Caco-2 (cell line): ENCODE data around the gene RAB11FIP4. TPM values are rescaled to one million over a fixed set of nuclear protein-coding genes. Genes with fewer than 3 reads are reported as not detected.

Experiments
- BruUV-seq: library from RNA; stranded (reverse); fragments of 400-500 nt; replicated peaks from 2 replicates; lab custom pipeline; 2021; lab: Mats Ljungman, UMichigan
- CTCF ChIA-PET: fragments of 300-600 bp; sonication (Branson Sonifier 250); formaldehyde crosslinking; loops from one replicate; lab custom pipeline; 2022; ENCODE audit warnings: antibody characterized with exemption; lab: Charles Lee
- POLR2A ChIA-PET: fragments of 300-600 bp; sonication (Branson Sonifier 250); formaldehyde crosslinking; loops from one replicate; lab custom pipeline; 2022; ENCODE audit warnings: antibody characterized with exemption; lab: Charles Lee
- DNase-seq, 2 experiments: peaks; one replicate each; pipeline versions ENCODE4 v3.0.0 to v3.0.0-alpha.2; 2020 to 2022
- H3K27me3 ChIP-seq: replicated peaks from 2 replicates; pipeline ENCODE4 v1.6.0; 2011; ENCODE audit warnings: low read length; ENCODE audit not compliant: control insufficient read depth, insufficient read depth
- H3K36me3 ChIP-seq: 2 replicates; pipeline ENCODE4 v1.5.1; 2011; ENCODE audit warnings: low read length; ENCODE audit not compliant: control insufficient read depth, insufficient read depth
- H3K4me1 ChIP-seq: fragments of 250-450 bp; sonication (Bioruptor Pico); 2 replicates; pipeline ENCODE4 v1.5.1; 2020; ENCODE audit warnings: mild to moderate bottlenecking
- H3K4me3 ChIP-seq: 2 replicates; pipeline ENCODE4 v1.5.1; 2011; ENCODE audit warnings: low read depth, mild to moderate bottlenecking, control low read depth, low read length
- H3K9me3 ChIP-seq: fragments of 250-450 bp; sonication (Bioruptor Pico); 2 replicates; pipeline ENCODE4 v1.5.1; 2020; ENCODE audit warnings: mild to moderate bottlenecking, moderate library complexity
- H3K27ac Mint-ChIP-seq: one replicate; pipeline ENCODE4 v1.8.0; 2022; ENCODE audit warnings: mixed read lengths; ENCODE audit not compliant: unreplicated experiment
- H3K27me3 Mint-ChIP-seq: one replicate; pipeline ENCODE4 v1.8.0; 2022; ENCODE audit warnings: mixed read lengths; ENCODE audit not compliant: insufficient read depth, unreplicated experiment
- H3K36me3 Mint-ChIP-seq: one replicate; pipeline ENCODE4 v1.8.0; 2022; ENCODE audit warnings: mild to moderate bottlenecking, mixed read lengths; ENCODE audit not compliant: insufficient read depth, unreplicated experiment
- H3K4me1 Mint-ChIP-seq: one replicate; pipeline ENCODE4 v1.8.0; 2022; ENCODE audit warnings: low read depth, mixed read lengths; ENCODE audit not compliant: unreplicated experiment
- H3K4me3 Mint-ChIP-seq: one replicate; pipeline ENCODE4 v1.8.0; 2022; ENCODE audit warnings: mild to moderate bottlenecking, moderate library complexity, mixed read lengths; ENCODE audit not compliant: unreplicated experiment
- H3K9me3 Mint-ChIP-seq: one replicate; pipeline ENCODE4 v1.8.0; 2022; ENCODE audit warnings: mixed read lengths; ENCODE audit not compliant: unreplicated experiment
- intact Hi-C: fragments of 100-400 bp; cut with micrococcal nuclease; formaldehyde crosslinking; loops from one replicate; pipeline ENCODE4 v1.10.0; 2022; ENCODE audit not compliant: unreplicated experiment
- total RNA-seq: library from RNA; stranded (reverse); gene quantifications from 2 replicates; pipeline ENCODE4 v1.2.3, GENCODE V29; 2022
- TF ChIP-seq, protein P1 (sequence below), 2 experiments: fragments of 200-600 bp in 1 of 2; IDR thresholded peaks; 1 replicate in 1 of 2; 2 replicates in 1 of 2; pipeline versions ENCODE4 v1.5.1 to v1.8.0; 2011 to 2022; ENCODE audit warnings: antibody characterized with exemption in 1 of 2, control low read depth in 1 of 2, inconsistent platforms in 1 of 2, low read depth in 1 of 2, low read length in 1 of 2, mild to moderate bottlenecking in 1 of 2, moderate library complexity in 1 of 2; ENCODE audit not compliant: insufficient read depth in 1 of 2, severe bottlenecking in 1 of 2, unreplicated experiment in 1 of 2

The RAB11FIP4 gene
- total RNA-seq, 1 experiment from 2014 or later, result 90.3 TPM

- ChIA-PET POLR2A (interaction anchor here (1.4 to 2.6 kb wide), 2 partner anchors 10 to 12 kb away, joined by 10 to 24 read pairs; no protein-coding TSS in a partner anchor), CTCF (interaction anchor here (0.7 to 3.4 kb wide), 5 partner anchors 12 to 43 kb away, joined by 3 to 21 read pairs (median 5); no protein-coding TSS in a partner anchor)
- Histone ChIP-seq H3K36me3 (no peaks in the 10 kb centered on the region), H3K27me3 (no peaks in the 10 kb centered on the region), H3K4me1 (peaks cover 61% of the 10 kb centered on the region), H3K9me3 (no peaks in the 10 kb centered on the region), H3K4me3 (no peak overlapping the region)
- BruUV-seq, result no TSS peak
- TF ChIP-seq, protein P1, sequence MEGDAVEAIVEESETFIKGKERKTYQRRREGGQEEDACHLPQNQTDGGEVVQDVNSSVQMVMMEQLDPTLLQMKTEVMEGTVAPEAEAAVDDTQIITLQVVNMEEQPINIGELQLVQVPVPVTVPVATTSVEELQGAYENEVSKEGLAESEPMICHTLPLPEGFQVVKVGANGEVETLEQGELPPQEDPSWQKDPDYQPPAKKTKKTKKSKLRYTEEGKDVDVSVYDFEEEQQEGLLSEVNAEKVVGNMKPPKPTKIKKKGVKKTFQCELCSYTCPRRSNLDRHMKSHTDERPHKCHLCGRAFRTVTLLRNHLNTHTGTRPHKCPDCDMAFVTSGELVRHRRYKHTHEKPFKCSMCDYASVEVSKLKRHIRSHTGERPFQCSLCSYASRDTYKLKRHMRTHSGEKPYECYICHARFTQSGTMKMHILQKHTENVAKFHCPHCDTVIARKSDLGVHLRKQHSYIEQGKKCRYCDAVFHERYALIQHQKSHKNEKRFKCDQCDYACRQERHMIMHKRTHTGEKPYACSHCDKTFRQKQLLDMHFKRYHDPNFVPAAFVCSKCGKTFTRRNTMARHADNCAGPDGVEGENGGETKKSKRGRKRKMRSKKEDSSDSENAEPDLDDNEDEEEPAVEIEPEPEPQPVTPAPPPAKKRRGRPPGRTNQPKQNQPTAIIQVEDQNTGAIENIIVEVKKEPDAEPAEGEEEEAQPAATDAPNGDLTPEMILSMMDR (IDR thresholded peaks at IDR 0.05; ENCODE audit: insufficient read depth in 1 of 2, low read depth in 1 of 2, low read length in 1 of 2, severe bottlenecking in 1 of 2, unreplicated experiment in 1 of 2), result no peak
- no peaks in the 10 kb centered on the region for H3K9me3 Mint-ChIP-seq
- H3K27ac Mint-ChIP-seq, result peak overlapping the region; percentile 80
- intact Hi-C loops, result no loop called here
- peak overlapping the region; percentile 37 for H3K4me3 Mint-ChIP-seq
- peak in 1 of 2 experiments; percentile 58 for DNase-seq
- H3K4me1 Mint-ChIP-seq, result peaks cover 31% of the 10 kb centered on the region
- H3K27me3 Mint-ChIP-seq, result no peaks in the 10 kb centered on the region
- peaks cover 38% of the 10 kb centered on the region for H3K36me3 Mint-ChIP-seq
These were observed 108.5 kb downstream of the RAB11FIP4 start for GRCh38 chr17:31499771-31500554.

GRCh38 chr17:31506517-31506916 lies 115.0 kb downstream of the RAB11FIP4 start:
- Mint-ChIP-seq H3K36me3 (peaks cover 32% of the 10 kb centered on the region), H3K4me1 (peaks cover 6% of the 10 kb centered on the region), H3K27me3 (no peaks in the 10 kb centered on the region), H3K4me3 (no peak overlapping the region), H3K27ac (no peak overlapping the region), H3K9me3 (no peaks in the 10 kb centered on the region)
- Histone ChIP-seq H3K9me3 (no peaks in the 10 kb centered on the region), H3K27me3 (no peaks in the 10 kb centered on the region), H3K4me1 (peaks cover 20% of the 10 kb centered on the region; the same call in 1 of the 2 replicates), H3K4me3 (no peak overlapping the region), H3K36me3 (peaks cover 3% of the 10 kb centered on the region)
- ChIA-PET POLR2A (no interaction called here), CTCF (interaction anchor here (0.8 kb wide), 1 partner anchor 17 kb away, joined by 3 read pairs; no protein-coding TSS in a partner anchor)
- no peak for DNase-seq
- intact Hi-C loops, result no loop called here
- TF ChIP-seq, protein P1 (IDR thresholded peaks at IDR 0.05; ENCODE audit: insufficient read depth in 1 of 2, low read depth in 1 of 2, low read length in 1 of 2, severe bottlenecking in 1 of 2, unreplicated experiment in 1 of 2), result no peak
- BruUV-seq, result no TSS peak

DNA sequence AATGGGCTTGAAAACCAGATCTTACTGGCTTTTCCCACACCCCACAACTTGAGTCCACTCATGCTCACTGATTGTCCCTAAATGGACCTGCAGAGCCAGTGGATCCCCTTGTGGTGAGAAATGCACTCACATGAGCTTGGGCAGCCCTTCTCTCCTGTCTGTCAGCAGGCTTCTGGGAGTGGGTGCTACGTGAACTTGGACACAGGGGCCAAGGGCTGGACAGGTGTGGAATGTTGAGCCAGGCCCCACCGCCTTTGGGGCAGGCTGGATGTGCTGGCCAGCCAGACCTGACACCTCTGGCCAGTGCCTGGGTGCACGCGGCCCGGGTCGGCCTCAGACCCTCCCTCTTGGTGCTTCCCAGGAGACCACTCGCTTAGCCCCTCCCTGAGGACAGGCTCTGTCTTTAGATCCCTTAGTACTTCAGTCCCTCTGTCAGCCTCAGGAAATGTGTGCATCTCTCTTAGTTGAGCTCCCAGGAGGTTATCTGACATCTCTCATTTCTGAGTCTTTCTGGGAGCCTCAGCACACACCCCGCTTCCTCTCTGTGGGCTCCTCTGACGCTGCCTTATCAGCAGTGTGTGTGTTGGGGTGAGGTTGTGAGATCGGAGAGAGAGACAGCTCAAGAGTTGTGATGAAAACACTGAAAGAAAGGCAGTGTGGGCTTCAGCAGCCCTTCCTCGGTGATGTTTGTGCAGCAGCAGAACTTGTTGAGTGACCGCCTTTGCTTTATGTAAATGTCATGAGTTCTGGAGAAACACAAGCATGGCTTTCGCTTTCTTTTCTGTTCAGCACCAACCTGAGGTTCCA lies 117.0 kb downstream of the RAB11FIP4 start:
- Mint-ChIP-seq H3K36me3 (peaks cover 33% of the 10 kb centered on the region), H3K27me3 (no peaks in the 10 kb centered on the region), H3K4me1 (peaks cover 11% of the 10 kb centered on the region), H3K4me3 (no peak overlapping the region), H3K27ac (peak overlapping the region; percentile 82), H3K9me3 (no peaks in the 10 kb centered on the region)
- intact Hi-C loops, result loop anchor here (1.0 kb wide), 2 partner anchors 19 to 71 kb away; no protein-coding TSS in a partner anchor
- BruUV-seq, result no TSS peak
- POLR2A ChIA-PET, result no interaction called here
- CTCF ChIA-PET, result interaction anchor here (0.5 to 2.2 kb wide), 5 partner anchors 9 to 71 kb away, joined by 3 to 10 read pairs (median 4); no protein-coding TSS in a partner anchor
- Histone ChIP-seq H3K9me3 (no peaks in the 10 kb centered on the region), H3K4me1 (peaks cover 26% of the 10 kb centered on the region), H3K27me3 (no peaks in the 10 kb centered on the region), H3K4me3 (no peak overlapping the region), H3K36me3 (peaks cover 3% of the 10 kb centered on the region)
- peak in 1 of 2 experiments; percentile 54 for DNase-seq
- TF ChIP-seq, protein P1 (IDR thresholded peaks at IDR 0.05; ENCODE audit: insufficient read depth in 1 of 2, low read depth in 1 of 2, low read length in 1 of 2, severe bottlenecking in 1 of 2, unreplicated experiment in 1 of 2), result peak in 1 of 2 experiments; percentile 57
